ENCODE measurements around the gene KASH5. TPM values are rescaled to one million over a fixed set of nuclear protein-coding genes. Genes with fewer than 3 reads are reported as not detected.

The KASH5 gene
- total and polyA plus RNA-seq, 2 of the 8 experiments (the other 6 are each of a cell fraction or from before 2014, with no cell fraction given) = 0.05 to 0.19 TPM

GRCh38 chr19:49433240-49433901 is 45.3 kb downstream of the KASH5 start (continued):
- TF ChIP-seq CHD7 (IDR thresholded peaks at IDR 0.05; ENCODE audit: insufficient replicate concordance, low read length) (no peak), RFX5 (IDR thresholded peaks at IDR 0.05; ENCODE audit: borderline replicate concordance, low read depth, low read length) (no peak), POU5F1 (IDR thresholded peaks at IDR 0.05; ENCODE audit: low read depth, low read length) (no peak), SAP30 (IDR thresholded peaks at IDR 0.05; ENCODE audit: insufficient read depth, insufficient replicate concordance, low read length) (no peak), KDM1A (IDR thresholded peaks at IDR 0.05; ENCODE audit: borderline replicate concordance, low read length) (no peak), ATF3 (IDR thresholded peaks at IDR 0.05; ENCODE audit: insufficient read depth, low read depth, low read length) (no peak), HDAC6 (IDR thresholded peaks at IDR 0.05; ENCODE audit: low read depth, low read length) (no peak), KDM5A (IDR thresholded peaks at IDR 0.05; ENCODE audit: low read length) (no peak), KDM4A (IDR thresholded peaks at IDR 0.05; ENCODE audit: low read depth, low read length, severe bottlenecking) (no peak), BRCA1 (IDR thresholded peaks at IDR 0.05; ENCODE audit: low read depth, low read length) (no peak)
